ENCODE results near the gene HDAC4. TPM values are rescaled to one million over a fixed set of nuclear protein-coding genes. Genes with fewer than 3 reads are reported as not detected.

The HDAC4 gene
- total RNA-seq, 1 donor from 2014 or later = 7.8 TPM

- no peak for DNase-seq (ENCODE audit: low read depth)
- no peak overlapping the region for H3K4me3 ChIP-seq (ENCODE audit: low read depth, low read length)
- TF ChIP-seq CTCF (IDR thresholded peaks at IDR 0.05; ENCODE audit: insufficient read depth, low read length, poor library complexity, severe bottlenecking) = no peak
Observed at GRCh38 chr2:239195318-239195871, 205.4 kb downstream of the HDAC4 start.

GRCh38 chr2:239194731-239195317 is 206.0 kb downstream of the HDAC4 start:
- Histone ChIP-seq H3K4me3 (ENCODE audit: low read depth, low read length) (no peak overlapping the region), H3K36me3 (ENCODE audit: control insufficient read depth, insufficient read depth, low read length) (peaks cover 1% of the 10 kb centered on the region), H3K27me3 (ENCODE audit: control insufficient read depth, insufficient read depth, low read length) (no peaks in the 10 kb centered on the region)
- no peak for TF ChIP-seq CTCF (IDR thresholded peaks at IDR 0.05; ENCODE audit: insufficient read depth, low read length, poor library complexity, severe bottlenecking)
- DNase-seq (ENCODE audit: low read depth) = no peak

More at GRCh38 chr2:239195318-239195871, 205.4 kb downstream of the HDAC4 start:
- Histone ChIP-seq H3K27me3 (ENCODE audit: control insufficient read depth, insufficient read depth, low read length) (no peaks in the 10 kb centered on the region), H3K36me3 (ENCODE audit: control insufficient read depth, insufficient read depth, low read length) (peaks cover 1% of the 10 kb centered on the region)

GRCh38 chr2:239193925-239194677 is 206.7 kb downstream of the HDAC4 start:
- no peak for DNase-seq (ENCODE audit: low read depth)
- peaks cover 1% of the 10 kb centered on the region for H3K36me3 ChIP-seq (ENCODE audit: control insufficient read depth, insufficient read depth, low read length)
- TF ChIP-seq CTCF (IDR thresholded peaks at IDR 0.05; ENCODE audit: insufficient read depth, low read length, poor library complexity, severe bottlenecking) = no peak

GRCh38 chr2:239193401-239193811 is 207.4 kb downstream of the HDAC4 start:
- H3K36me3 ChIP-seq (ENCODE audit: control insufficient read depth, insufficient read depth, low read length) = peaks cover 1% of the 10 kb centered on the region
- H3K27me3 ChIP-seq (ENCODE audit: control insufficient read depth, insufficient read depth, low read length) = no peaks in the 10 kb centered on the region
- no peak for TF ChIP-seq CTCF (IDR thresholded peaks at IDR 0.05; ENCODE audit: insufficient read depth, low read length, poor library complexity, severe bottlenecking)
- H3K4me3 ChIP-seq (ENCODE audit: low read depth, low read length) = no peak overlapping the region
- no peak for DNase-seq (ENCODE audit: low read depth)

More at GRCh38 chr2:239193925-239194677, 206.7 kb downstream of the HDAC4 start:
- no peak overlapping the region for H3K4me3 ChIP-seq (ENCODE audit: low read depth, low read length)
- no peaks in the 10 kb centered on the region for H3K27me3 ChIP-seq (ENCODE audit: control insufficient read depth, insufficient read depth, low read length)

- no peak for TF ChIP-seq CTCF (IDR thresholded peaks at IDR 0.05; ENCODE audit: insufficient read depth, low read length, poor library complexity, severe bottlenecking)
- H3K4me3 ChIP-seq (ENCODE audit: low read depth, low read length) = no peak overlapping the region
- no peak for DNase-seq (ENCODE audit: low read depth)
Observed at GRCh38 chr2:239192975-239193374, 207.8 kb downstream of the HDAC4 start.

More at GRCh38 chr2:239192975-239193374, 207.8 kb downstream of the HDAC4 start:
- H3K27me3 ChIP-seq (ENCODE audit: control insufficient read depth, insufficient read depth, low read length) = no peaks in the 10 kb centered on the region
- peaks cover 1% of the 10 kb centered on the region for H3K36me3 ChIP-seq (ENCODE audit: control insufficient read depth, insufficient read depth, low read length)

Measured in kidney epithelial cell (primary cell).